HFF-Myc (cell line): ENCODE data around the gene NREP.

Source experiments
- DNase-seq: peaks from one replicate; pipeline ENCODE4 v3.0.0-alpha.2; 2011; ENCODE audit warnings: low read depth; ENCODE audit errors: extremely low read depth
- H3K4me3 ChIP-seq: replicated peaks from 2 replicates; pipeline ENCODE4 v1.5.1; 2011; ENCODE audit warnings: low read depth, mild to moderate bottlenecking, control low read depth, low read length
- CTCF ChIP-seq: IDR thresholded peaks from 2 replicates; pipeline ENCODE4 v1.5.1; 2012; ENCODE audit warnings: mild to moderate bottlenecking, low read depth, low read length, control low read depth; ENCODE audit errors: missing control alignments

NREP gene

GRCh38 chr5:111694133-111694532 is 62.9 kb downstream of the NREP start:
- no peak for TF ChIP-seq CTCF
- H3K4me3 ChIP-seq, result no peak overlapping the region
- DNase-seq, result no peak

GRCh38 chr5:111691914-111692313 is 65.1 kb downstream of the NREP start:
- no peak for DNase-seq
- H3K4me3 ChIP-seq, result no peak overlapping the region
- TF ChIP-seq CTCF, result no peak

- no peak for TF ChIP-seq CTCF
- no peak for DNase-seq
Observed at GRCh38 chr5:111691508-111691907, 65.5 kb downstream of the NREP start.

GRCh38 chr5:111689357-111689935 is 67.5 kb downstream of the NREP start:
- no peak for TF ChIP-seq CTCF
- DNase-seq, result no peak
- no peak overlapping the region for H3K4me3 ChIP-seq

More at GRCh38 chr5:111691508-111691907, 65.5 kb downstream of the NREP start:
- H3K4me3 ChIP-seq, result no peak overlapping the region

- no peak overlapping the region for H3K4me3 ChIP-seq
- no peak for DNase-seq
- TF ChIP-seq CTCF, result peak; percentile 8
Observed at GRCh38 chr5:111685969-111686368, 71.0 kb downstream of the NREP start.

GRCh38 chr5:111682641-111683040 is 74.4 kb downstream of the NREP start:
- TF ChIP-seq CTCF, result no peak
- DNase-seq, result no peak
- no peak overlapping the region for H3K4me3 ChIP-seq

GRCh38 chr5:111682121-111682520 is 74.9 kb downstream of the NREP start:
- TF ChIP-seq CTCF, result no peak
- no peak for DNase-seq
- peak overlapping the region; percentile 14; the same call in 1 of the 2 replicates for H3K4me3 ChIP-seq
